ENCODE data around the gene SLC22A31.
"Not testable (repeated sequence)": the region's sequence is repeated elsewhere in the genome, so short reads cannot be mapped to it uniquely, and the experiment has no call there.

Gene SLC22A31

GRCh38 chr16:89193576-89194293 lies 6.6 kb downstream of the SLC22A31 start:
- DNase-seq (ENCODE audit: low read depth in 2 of 3, low spot score in 2 of 3), result no peak

- DNase-seq (ENCODE audit: low read depth in 2 of 3, low spot score in 2 of 3), result peak in 1 of 3 experiments; percentile 65
Measured at GRCh38 chr16:89192956-89193575, 7.3 kb downstream of the SLC22A31 start.

- DNase-seq (ENCODE audit: low read depth in 2 of 3, low spot score in 2 of 3), result peak in 1 of 3 experiments; percentile 57
Measured at GRCh38 chr16:89192186-89192955, 8.0 kb downstream of the SLC22A31 start.

GRCh38 chr16:89191901-89192185 lies 8.5 kb downstream of the SLC22A31 start:
- DNase-seq (ENCODE audit: low read depth in 2 of 3, low spot score in 2 of 3), result no peak

- no peak for DNase-seq (ENCODE audit: low read depth in 2 of 3, low spot score in 2 of 3)
Measured at GRCh38 chr16:89191033-89191900, 9.1 kb downstream of the SLC22A31 start.

- DNase-seq (ENCODE audit: low read depth in 2 of 3, low spot score in 2 of 3), result no peak
Measured at GRCh38 chr16:89190150-89190958, 10.0 kb downstream of the SLC22A31 start.

- no peak for DNase-seq (ENCODE audit: low read depth in 2 of 3, low spot score in 2 of 3)
Measured at GRCh38 chr16:89189358-89190025, 10.8 kb downstream of the SLC22A31 start.

- DNase-seq (ENCODE audit: low read depth in 2 of 3, low spot score in 2 of 3), result not testable (repeated sequence)
Measured at GRCh38 chr16:89188471-89189357, 11.6 kb downstream of the SLC22A31 start.

GRCh38 chr16:89187770-89188392 lies 12.5 kb downstream of the SLC22A31 start:
- no peak for DNase-seq (ENCODE audit: low read depth in 2 of 3, low spot score in 2 of 3)

- no peak for DNase-seq (ENCODE audit: low read depth in 2 of 3, low spot score in 2 of 3)
Measured at GRCh38 chr16:89187032-89187769, 13.1 kb downstream of the SLC22A31 start.

GRCh38 chr16:89186593-89187031 lies 13.7 kb downstream of the SLC22A31 start:
- DNase-seq (ENCODE audit: low read depth in 2 of 3, low spot score in 2 of 3), result not testable (repeated sequence)

GRCh38 chr16:89185887-89186592 lies 14.3 kb downstream of the SLC22A31 start:
- not testable (repeated sequence) for DNase-seq (ENCODE audit: low read depth in 2 of 3, low spot score in 2 of 3)

- DNase-seq (ENCODE audit: low read depth in 2 of 3, low spot score in 2 of 3), result no peak
Measured at GRCh38 chr16:89184933-89185794, 15.2 kb downstream of the SLC22A31 start.

GRCh38 chr16:89184677-89184932 lies 15.7 kb downstream of the SLC22A31 start:
- DNase-seq (ENCODE audit: low read depth in 2 of 3, low spot score in 2 of 3), result no peak

GRCh38 chr16:89183975-89184676 lies 16.2 kb downstream of the SLC22A31 start:
- DNase-seq (ENCODE audit: low read depth in 2 of 3, low spot score in 2 of 3), result no peak

GRCh38 chr16:89183463-89183862 lies 16.9 kb downstream of the SLC22A31 start:
- DNase-seq (ENCODE audit: low read depth in 2 of 3, low spot score in 2 of 3), result no peak
